Ovary (tissue), 9 donors: ENCODE measurements around the gene GAGE1. TPM values are rescaled to one million over a fixed set of nuclear protein-coding genes. Genes with fewer than 3 reads are reported as not detected.

Experiments
- DNase-seq, 5 donors: peaks; one replicate each; pipeline ENCODE4 v3.0.0-alpha.2; 2019 to 2020
- H3K27ac ChIP-seq, 2 donors: fragments of 200-600 bp; one replicate each; pipeline versions ENCODE4 v1.5.1 to v1.8.0; 2019 to 2022
- H3K27me3 ChIP-seq: fragments of 200-600 bp; one replicate; pipeline ENCODE4 v1.8.0; 2022
- H3K36me3 ChIP-seq: fragments of 200-600 bp; sonication (generic); one replicate; pipeline ENCODE4 v1.5.1; 2019
- H3K4me1 ChIP-seq: one replicate; pipeline ENCODE4 v1.8.1; 2013; ENCODE audit warnings: mild to moderate bottlenecking, moderate library complexity; ENCODE audit not compliant: insufficient read depth
- H3K4me3 ChIP-seq: fragments of 200-600 bp; sonication (generic); one replicate; pipeline ENCODE4 v1.5.1; 2017
- H3K9me3 ChIP-seq, 2 donors: fragments of 200-600 bp in 1 of 2; sonication (generic) in 1 of 2; one replicate each; pipeline versions ENCODE4 v1.5.1 to v1.8.1; 2013 to 2019; ENCODE audit warnings: mild to moderate bottlenecking in 1 of 2, moderate library complexity in 1 of 2
- CTCF ChIP-seq, 3 donors: fragments of 450-650 bp in 2 of 3; fragments of 200-600 bp in 1 of 3; IDR thresholded peaks; one replicate each; pipeline versions ENCODE4 v1.5.1 to v1.8.0; 2016 to 2022; ENCODE audit warnings: antibody characterized with exemption in 3 of 3, mild to moderate bottlenecking in 1 of 3
- EP300 ChIP-seq: sonication (generic); formaldehyde crosslinking; IDR thresholded peaks from one replicate; pipeline ENCODE4 v1.6.1; 2017; ENCODE audit warnings: antibody characterized with exemption
- POLR2A ChIP-seq: fragments of 450-650 bp; IDR thresholded peaks from one replicate; pipeline ENCODE4 v1.6.1; 2017; ENCODE audit warnings: antibody characterized with exemption, mild to moderate bottlenecking, moderate library complexity
- WGBS, 3 donors: extraction: QIAGEN DNeasy Blood & Tissue Kit in 1 of 3; methylation state at CpG; one replicate each; pipeline versions ENCODE4 v1.1.5 to v1.1.7; 2013 to 2017; 5-methylcytosine and 5-hydroxymethylcytosine counted together
- intact Hi-C, 4 donors: fragments of 100-400 bp; cut with DNase I; formaldehyde crosslinking; loops; one replicate each; pipeline versions ENCODE4 v1.11.0 to v1.15.1; 2022 to 2023
- polyA plus RNA-seq, 2 donors: library from polyadenylated mRNA; stranded (reverse); fragments of 200-250 nt in 1 of 2; fragments of 350-450 nt in 1 of 2; fragmentation: Illumina TruSeq in 1 of 2; extraction: RNeasy Lipid Tissue Mini Kit (QIAGEN cat#74804) in 1 of 2; gene quantifications; one replicate each; pipeline ENCODE4 v1.2.3, GENCODE V29; 2013 to 2014
- total RNA-seq, 7 donors: library from RNA; depleted of rRNA in 2 of 7; stranded (reverse); fragments of >200 nt in 2 of 7; fragmentation: NEBNext Ultra II Directional in 3 of 7; extraction: Animal tissue kit (Norgen Biotek cat#: 25700) in 3 of 7; gene quantifications; one replicate each; pipeline versions ENCODE4 v1.1.0 to v1.2.4, GENCODE V29; 2016 to 2023
- donor health status: DM: no; HTN: no; CAD: no; lungs with moderate emphysema.
- donor health status: DM: no; HTN: no; CAD: no.
- donor health status: Bipolar disorder and iron deficiency.
- donor health status: DM: yes; HTN: yes; CAD: no.
- donor health status: DM: no; HTN: no; CAD: no.
- donor health status: DM: yes; HTN: yes; CAD: no.

The GAGE1 gene
- total and polyA plus RNA-seq, 9 donors: 1.0 TPM; not detected in 8

GRCh38 chrX:49610718-49611310 lies 12.0 kb downstream of the GAGE1 start:
- TF ChIP-seq POLR2A (no peak), CTCF (IDR thresholded peaks at IDR 0.05) (no peak), EP300 (no peak)
- H3K4me3 ChIP-seq: no peak overlapping the region
- no peaks in the 10 kb centered on the region for H3K9me3 ChIP-seq
- no peaks in the 10 kb centered on the region for H3K36me3 ChIP-seq
- no peak overlapping the region for H3K27ac ChIP-seq
- H3K27me3 ChIP-seq: no peaks in the 10 kb centered on the region
- H3K4me1 ChIP-seq: no peaks in the 10 kb centered on the region
- intact Hi-C loops: no loop called here
- 23 to 43% (median 25%) methylated on average over 7 of the region's 7 CpGs for WGBS, 3 donors
- DNase-seq: no peak

- intact Hi-C loops: no loop called here
- no peak overlapping the region for H3K4me3 ChIP-seq
- no peaks in the 10 kb centered on the region for H3K36me3 ChIP-seq
- no peak for TF ChIP-seq POLR2A
- H3K27me3 ChIP-seq: no peaks in the 10 kb centered on the region
- DNase-seq: no peak
- no peak overlapping the region for H3K27ac ChIP-seq
- H3K9me3 ChIP-seq: no peaks in the 10 kb centered on the region
- WGBS, 3 donors: 80 to 84% (median 82%) methylated on average over 2 of the region's 2 CpGs
- no peaks in the 10 kb centered on the region for H3K4me1 ChIP-seq
Measured at GRCh38 chrX:49618574-49618973, 19.8 kb downstream of the GAGE1 start.

- no peak for DNase-seq
- Histone ChIP-seq H3K27ac (no peak overlapping the region), H3K27me3 (no peaks in the 10 kb centered on the region), H3K4me3 (no peak overlapping the region), H3K9me3 (no peaks in the 10 kb centered on the region), H3K4me1 (no peaks in the 10 kb centered on the region), H3K36me3 (no peaks in the 10 kb centered on the region)
- 62 to 86% (median 71%) methylated on average over 33 of the region's 33 CpGs for WGBS, 3 donors
- intact Hi-C loops: no loop called here
- TF ChIP-seq EP300 (no peak), CTCF (IDR thresholded peaks at IDR 0.05) (no peak)
Measured at GRCh38 chrX:49627086-49627777, 28.4 kb downstream of the GAGE1 start.

- Histone ChIP-seq H3K4me1 (no peaks in the 10 kb centered on the region), H3K27me3 (no peaks in the 10 kb centered on the region), H3K27ac (no peak overlapping the region), H3K9me3 (no peaks in the 10 kb centered on the region), H3K4me3 (no peak overlapping the region), H3K36me3 (no peaks in the 10 kb centered on the region)
- TF ChIP-seq CTCF (IDR thresholded peaks at IDR 0.05) (no peak), POLR2A (no peak), EP300 (no peak)
- DNase-seq: no peak
- WGBS, 3 donors: 69 to 89% (median 70%) methylated on average over 7 to 8 of the region's 8 CpGs
- intact Hi-C loops: no loop called here
Measured at GRCh38 chrX:49644991-49645637, 46.3 kb downstream of the GAGE1 start.

- Histone ChIP-seq H3K27ac (no peak overlapping the region), H3K4me3 (no peak overlapping the region), H3K9me3 (no peaks in the 10 kb centered on the region), H3K36me3 (no peaks in the 10 kb centered on the region), H3K27me3 (no peaks in the 10 kb centered on the region), H3K4me1 (no peaks in the 10 kb centered on the region)
- no peak for DNase-seq
- WGBS, 3 donors: 63 to 76% (median 67%) methylated on average over 3 of the region's 3 CpGs
- no peak for TF ChIP-seq POLR2A
- TF ChIP-seq CTCF (IDR thresholded peaks at IDR 0.05): no peak
- TF ChIP-seq EP300: no peak
- intact Hi-C loops: no loop called here
Measured at GRCh38 chrX:49656533-49656932, 57.7 kb downstream of the GAGE1 start.
